GM12892 (cell line): ENCODE results near the gene CAPZA2.

Source experiments
- DNase-seq: peaks from one replicate; pipeline ENCODE4 v3.0.0; 2011; ENCODE audit not compliant: insufficient read length
- FAIRE-seq: peaks from 2 replicates; lab custom pipeline; 2011; peaks lifted over from hg19 to GRCh38; lab: Jason Lieb, UNC
- POLR2A ChIP-seq: IDR thresholded peaks from 2 replicates; pipeline ENCODE4 v1.6.1; 2011; ENCODE audit warnings: low read depth, low read length, control low read depth
- POLR2AphosphoS5 ChIP-seq: IDR thresholded peaks from 2 replicates; pipeline ENCODE4 v1.6.1; 2011; ENCODE audit warnings: low read depth, low read length, control low read depth
- TAF1 ChIP-seq: IDR thresholded peaks from 2 replicates; pipeline ENCODE4 v1.6.1; 2011; ENCODE audit warnings: low read depth, mild to moderate bottlenecking, control low read depth, low read length, borderline replicate concordance

Gene CAPZA2

GRCh38 chr7:116836911-116837310 is 25.5 kb upstream of the CAPZA2 start:
- FAIRE-seq (no peak), DNase-seq (no peak)
- TF ChIP-seq POLR2A (no peak), POLR2AphosphoS5 (no peak), TAF1 (no peak)

GRCh38 chr7:116837586-116837985 is 24.8 kb upstream of the CAPZA2 start:
- no peak for TF ChIP-seq TAF1
- TF ChIP-seq POLR2A, result no peak
- DNase-seq, result no peak
- FAIRE-seq, result no peak

- TF ChIP-seq POLR2A (no peak), TAF1 (no peak), POLR2AphosphoS5 (no peak)
- DNase-seq (no peak), FAIRE-seq (no peak)
These were observed 22.1 kb upstream of the CAPZA2 start for GRCh38 chr7:116840256-116840655.

- TF ChIP-seq POLR2AphosphoS5, result no peak
- no peak for TF ChIP-seq TAF1
- no peak for TF ChIP-seq POLR2A
- DNase-seq, result no peak
- FAIRE-seq, result no peak
These were observed 20.0 kb upstream of the CAPZA2 start for GRCh38 chr7:116842371-116842770.

- DNase-seq (no peak), FAIRE-seq (peak; percentile 38)
- TF ChIP-seq POLR2AphosphoS5 (no peak), POLR2A (no peak), TAF1 (no peak)
These were observed 19.0 kb upstream of the CAPZA2 start for GRCh38 chr7:116843378-116843777.

GRCh38 chr7:116851175-116851574 is 11.2 kb upstream of the CAPZA2 start:
- no peak for FAIRE-seq
- DNase-seq, result no peak
- TF ChIP-seq TAF1, result no peak
- no peak for TF ChIP-seq POLR2AphosphoS5
- no peak for TF ChIP-seq POLR2A

GRCh38 chr7:116851671-116852070 is 10.7 kb upstream of the CAPZA2 start:
- FAIRE-seq, result no peak
- no peak for TF ChIP-seq POLR2AphosphoS5
- no peak for TF ChIP-seq TAF1
- TF ChIP-seq POLR2A, result no peak

GRCh38 chr7:116854132-116854531 is 8.3 kb upstream of the CAPZA2 start:
- TF ChIP-seq TAF1, result no peak
- TF ChIP-seq POLR2A, result no peak
- TF ChIP-seq POLR2AphosphoS5, result no peak
- FAIRE-seq (peak; percentile 38), DNase-seq (no peak)

More at GRCh38 chr7:116851671-116852070, 10.7 kb upstream of the CAPZA2 start:
- DNase-seq, result no peak

- TF ChIP-seq POLR2A (no peak), TAF1 (no peak), POLR2AphosphoS5 (no peak)
- no peak for DNase-seq
- FAIRE-seq, result no peak
These were observed 5.3 kb upstream of the CAPZA2 start for GRCh38 chr7:116857052-116857451.

- FAIRE-seq (no peak), DNase-seq (no peak)
- TF ChIP-seq POLR2AphosphoS5 (no peak), TAF1 (no peak), POLR2A (no peak)
These were observed 3.1 kb upstream of the CAPZA2 start for GRCh38 chr7:116859323-116859722.

- DNase-seq (no peak), FAIRE-seq (no peak)
- TF ChIP-seq POLR2A (no peak), POLR2AphosphoS5 (no peak), TAF1 (no peak)
These were observed 670 bp upstream of the CAPZA2 start for GRCh38 chr7:116861717-116862116.

- TF ChIP-seq POLR2AphosphoS5, result no peak
- no peak for TF ChIP-seq TAF1
- no peak for TF ChIP-seq POLR2A
- FAIRE-seq, result no peak
- DNase-seq, result peak; percentile 21
These were observed 724 bp downstream of the CAPZA2 start for GRCh38 chr7:116862951-116863670.
